Measurements from ENCODE around the gene DUS2. TPM values are rescaled to one million over a fixed set of nuclear protein-coding genes. Genes with fewer than 3 reads are reported as not detected.
"Not testable (repeated sequence)": the region's sequence is repeated elsewhere in the genome, so short reads cannot be mapped to it uniquely, and the experiment has no call there.

Gene DUS2
- total and polyA plus RNA-seq, 9 donors = 4.8 to 15.7 (median 8.5) TPM

- no peaks in the 10 kb centered on the region for H3K36me3 ChIP-seq
- H3K27ac ChIP-seq = no peak overlapping the region
- H3K4me3 ChIP-seq = no peak overlapping the region
- no peak for DNase-seq
- intact Hi-C loops (cut with DNase I) = no loop called here
- H3K9me3 ChIP-seq = no peaks in the 10 kb centered on the region
- H3K4me1 ChIP-seq (ENCODE audit: insufficient read depth) = no peaks in the 10 kb centered on the region
- H3K27me3 ChIP-seq = no peaks in the 10 kb centered on the region
- 84 to 86% (median 86%) methylated on average over 4 of the region's 4 CpGs for WGBS, 3 donors
- TF ChIP-seq POLR2A (IDR thresholded peaks at IDR 0.05) (no peak), EP300 (IDR thresholded peaks at IDR 0.05) (no peak)
- TF ChIP-seq, protein P1, sequence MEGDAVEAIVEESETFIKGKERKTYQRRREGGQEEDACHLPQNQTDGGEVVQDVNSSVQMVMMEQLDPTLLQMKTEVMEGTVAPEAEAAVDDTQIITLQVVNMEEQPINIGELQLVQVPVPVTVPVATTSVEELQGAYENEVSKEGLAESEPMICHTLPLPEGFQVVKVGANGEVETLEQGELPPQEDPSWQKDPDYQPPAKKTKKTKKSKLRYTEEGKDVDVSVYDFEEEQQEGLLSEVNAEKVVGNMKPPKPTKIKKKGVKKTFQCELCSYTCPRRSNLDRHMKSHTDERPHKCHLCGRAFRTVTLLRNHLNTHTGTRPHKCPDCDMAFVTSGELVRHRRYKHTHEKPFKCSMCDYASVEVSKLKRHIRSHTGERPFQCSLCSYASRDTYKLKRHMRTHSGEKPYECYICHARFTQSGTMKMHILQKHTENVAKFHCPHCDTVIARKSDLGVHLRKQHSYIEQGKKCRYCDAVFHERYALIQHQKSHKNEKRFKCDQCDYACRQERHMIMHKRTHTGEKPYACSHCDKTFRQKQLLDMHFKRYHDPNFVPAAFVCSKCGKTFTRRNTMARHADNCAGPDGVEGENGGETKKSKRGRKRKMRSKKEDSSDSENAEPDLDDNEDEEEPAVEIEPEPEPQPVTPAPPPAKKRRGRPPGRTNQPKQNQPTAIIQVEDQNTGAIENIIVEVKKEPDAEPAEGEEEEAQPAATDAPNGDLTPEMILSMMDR (IDR thresholded peaks at IDR 0.05) = no peak
Measured at GRCh38 chr16:68100488-68100887, 77.4 kb downstream of the DUS2 start.

- TF ChIP-seq EP300 (IDR thresholded peaks at IDR 0.05) = no peak
- TF ChIP-seq, protein P1 (IDR thresholded peaks at IDR 0.05) = no peak
- no peak for TF ChIP-seq POLR2A (IDR thresholded peaks at IDR 0.05)
- DNase-seq = no peak
- H3K27me3 ChIP-seq = no peaks in the 10 kb centered on the region
- H3K36me3 ChIP-seq = no peaks in the 10 kb centered on the region
- no peaks in the 10 kb centered on the region for H3K9me3 ChIP-seq
- H3K4me3 ChIP-seq = no peak overlapping the region
- no peak overlapping the region for H3K27ac ChIP-seq
- no peaks in the 10 kb centered on the region for H3K4me1 ChIP-seq (ENCODE audit: insufficient read depth)
- WGBS, 3 donors = 91 to 98% (median 94%) methylated on average over 3 of the region's 3 CpGs
- intact Hi-C loops (cut with DNase I) = no loop called here
Measured at GRCh38 chr16:68105611-68106010, 82.5 kb downstream of the DUS2 start.

GRCh38 chr16:68107230-68107928 is 84.3 kb downstream of the DUS2 start:
- H3K27me3 ChIP-seq; H3K4me3 ChIP-seq; DNase-seq; H3K36me3 ChIP-seq; H3K27ac ChIP-seq; intact Hi-C loops (cut with DNase I); H3K4me1 ChIP-seq (ENCODE audit: insufficient read depth); H3K9me3 ChIP-seq: not testable (repeated sequence)
- WGBS, 3 donors = 89 to 91% (median 91%) methylated on average over 9 of the region's 9 CpGs

GRCh38 chr16:68109156-68109555 is 86.1 kb downstream of the DUS2 start:
- WGBS, 3 donors = 97 to 98% (median 98%) methylated on average over 5 of the region's 5 CpGs
- intact Hi-C loops (cut with DNase I) = not testable (repeated sequence)

DNA sequence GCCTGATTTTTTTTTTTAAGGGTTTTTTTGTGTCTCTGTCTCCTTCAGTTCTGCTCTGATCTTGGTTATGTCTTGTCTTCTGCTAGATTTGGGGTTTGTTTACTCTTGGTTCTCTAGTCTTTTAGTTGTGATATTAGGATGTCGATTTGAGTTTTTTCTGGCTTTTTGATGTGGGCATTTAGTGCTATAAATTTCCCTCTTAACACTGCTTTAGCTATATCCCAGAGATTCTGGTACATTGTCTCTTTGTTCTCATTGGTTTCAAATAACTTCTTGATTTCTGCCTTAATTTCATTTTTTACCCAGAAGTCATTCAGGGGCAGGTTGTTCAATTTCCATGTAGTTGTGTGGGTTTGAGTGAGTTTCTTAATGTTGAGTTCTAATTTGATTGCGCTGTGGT is 87.5 kb downstream of the DUS2 start:
- WGBS, 3 donors = 95 to 100% (median 98%) methylated on average over 2 of the region's 2 CpGs
- H3K4me3 ChIP-seq; H3K36me3 ChIP-seq; H3K9me3 ChIP-seq; H3K27me3 ChIP-seq; H3K4me1 ChIP-seq (ENCODE audit: insufficient read depth); H3K27ac ChIP-seq; intact Hi-C loops (cut with DNase I); DNase-seq: not testable (repeated sequence)

More at GRCh38 chr16:68109156-68109555, 86.1 kb downstream of the DUS2 start:
- not testable (repeated sequence) for DNase-seq; H3K9me3 ChIP-seq; H3K36me3 ChIP-seq; H3K4me1 ChIP-seq (ENCODE audit: insufficient read depth); H3K4me3 ChIP-seq; H3K27me3 ChIP-seq; H3K27ac ChIP-seq

DNA sequence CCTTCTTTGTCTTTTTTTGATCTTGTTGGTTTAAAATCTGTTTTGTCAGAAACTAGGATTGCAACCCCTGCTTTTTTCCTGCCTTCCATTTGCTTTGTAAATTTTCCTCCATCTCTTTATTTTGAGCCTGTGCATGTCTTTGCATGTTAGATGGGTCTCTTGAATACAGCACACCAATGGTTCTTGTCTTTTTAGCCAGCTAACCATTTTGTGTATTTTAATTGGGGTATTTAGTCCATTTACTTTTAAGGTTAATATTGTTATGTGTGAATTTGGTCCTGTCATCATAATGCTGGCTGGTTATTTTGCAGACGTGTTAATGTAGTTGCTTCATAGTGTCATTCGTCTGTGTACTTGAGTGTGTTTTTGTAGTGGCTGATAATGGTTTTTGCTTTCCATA is 88.3 kb downstream of the DUS2 start:
- Histone ChIP-seq H3K4me1 (ENCODE audit: insufficient read depth) (no peaks in the 10 kb centered on the region), H3K4me3 (no peak overlapping the region), H3K27me3 (no peaks in the 10 kb centered on the region), H3K27ac (no peak overlapping the region), H3K9me3 (no peaks in the 10 kb centered on the region), H3K36me3 (no peaks in the 10 kb centered on the region)
- no peak for DNase-seq
- 84 to 89% (median 86%) methylated on average over 2 of the region's 2 CpGs for WGBS, 3 donors
- intact Hi-C loops (cut with DNase I) = no loop called here
- no peak for TF ChIP-seq EP300 (IDR thresholded peaks at IDR 0.05)
- TF ChIP-seq, protein P1 (IDR thresholded peaks at IDR 0.05) = no peak
- no peak for TF ChIP-seq POLR2A (IDR thresholded peaks at IDR 0.05)

Measured in ovary (tissue), 9 donors.